Neutrophil (primary cell): ENCODE results near the gene SLC34A2.

Source experiments
- H3K27ac ChIP-seq: fragments of 200-600 bp; sonication (generic); 2 replicates; pipeline ENCODE4 v1.5.1; 2016; ENCODE audit warnings: mild to moderate bottlenecking, moderate library complexity
- H3K27me3 ChIP-seq: fragments of 200-600 bp; sonication (generic); 2 replicates; pipeline ENCODE4 v1.6.0; 2016; ENCODE audit warnings: mild to moderate bottlenecking
- H3K36me3 ChIP-seq: fragments of 200-600 bp; sonication (generic); 2 replicates; pipeline ENCODE4 v1.5.1; 2017
- H3K4me1 ChIP-seq, 2 experiments: fragments of 200-600 bp in 1 of 2; sonication (generic) in 1 of 2; 1 replicate in 1 of 2; 2 replicates in 1 of 2; pipeline versions ENCODE4 v1.5.1 to v1.6.1; 2013 to 2016; ENCODE audit warnings: low read depth in 1 of 2, low read length in 1 of 2, mild to moderate bottlenecking in 1 of 2, moderate library complexity in 1 of 2; ENCODE audit not compliant: control insufficient read depth in 1 of 2, insufficient read depth in 1 of 2
- H3K4me3 ChIP-seq, 2 experiments: fragments of 200-600 bp in 1 of 2; sonication (generic) in 1 of 2; 1 replicate in 1 of 2; 2 replicates in 1 of 2; pipeline ENCODE4 v1.5.1; 2013 to 2016; ENCODE audit warnings: low read depth in 1 of 2, low read length in 1 of 2, mild to moderate bottlenecking in 1 of 2, moderate library complexity in 1 of 2
- H3K9me3 ChIP-seq: fragments of 200-600 bp; sonication (generic); 2 replicates; pipeline ENCODE4 v1.5.1; 2016
- CTCF ChIP-seq: fragments of 200-600 bp; sonication (generic); IDR thresholded peaks from 2 replicates; pipeline ENCODE4 v1.5.1; 2016; ENCODE audit warnings: antibody characterized with exemption

The SLC34A2 gene

GRCh38 chr4:25635501-25635900, 20.1 kb upstream of the SLC34A2 start:
- Histone ChIP-seq H3K27me3 (no peaks in the 10 kb centered on the region), H3K4me3 (no peak overlapping the region), H3K4me1 (no peaks in the 10 kb centered on the region), H3K9me3 (no peaks in the 10 kb centered on the region), H3K27ac (no peak overlapping the region), H3K36me3 (no peaks in the 10 kb centered on the region)
- no peak for TF ChIP-seq CTCF

GRCh38 chr4:25637581-25638220, 17.9 kb upstream of the SLC34A2 start:
- Histone ChIP-seq H3K27me3 (no peaks in the 10 kb centered on the region), H3K9me3 (no peaks in the 10 kb centered on the region), H3K4me1 (no peaks in the 10 kb centered on the region), H3K36me3 (no peaks in the 10 kb centered on the region), H3K4me3 (no peak overlapping the region), H3K27ac (no peak overlapping the region)
- TF ChIP-seq CTCF: no peak

GRCh38 chr4:25638221-25638601, 17.4 kb upstream of the SLC34A2 start:
- H3K27me3 ChIP-seq: no peaks in the 10 kb centered on the region
- no peaks in the 10 kb centered on the region for H3K4me1 ChIP-seq
- H3K27ac ChIP-seq: no peak overlapping the region
- no peaks in the 10 kb centered on the region for H3K9me3 ChIP-seq
- H3K4me3 ChIP-seq: no peak overlapping the region
- no peak for TF ChIP-seq CTCF
- H3K36me3 ChIP-seq: no peaks in the 10 kb centered on the region

- Histone ChIP-seq H3K27ac (no peak overlapping the region), H3K4me3 (no peak overlapping the region), H3K4me1 (no peaks in the 10 kb centered on the region), H3K9me3 (no peaks in the 10 kb centered on the region), H3K36me3 (no peaks in the 10 kb centered on the region), H3K27me3 (no peaks in the 10 kb centered on the region)
- no peak for TF ChIP-seq CTCF
Observed at GRCh38 chr4:25638806-25639205, 16.8 kb upstream of the SLC34A2 start.

- Histone ChIP-seq H3K27ac (no peak overlapping the region), H3K36me3 (no peaks in the 10 kb centered on the region), H3K4me1 (no peaks in the 10 kb centered on the region), H3K9me3 (no peaks in the 10 kb centered on the region), H3K27me3 (peaks cover 22% of the 10 kb centered on the region), H3K4me3 (no peak overlapping the region)
- TF ChIP-seq CTCF: no peak
Observed at GRCh38 chr4:25650311-25650710, 5.3 kb upstream of the SLC34A2 start.

- Histone ChIP-seq H3K27me3 (peaks cover 36% of the 10 kb centered on the region), H3K9me3 (no peaks in the 10 kb centered on the region), H3K36me3 (no peaks in the 10 kb centered on the region), H3K4me1 (no peaks in the 10 kb centered on the region), H3K27ac (no peak overlapping the region), H3K4me3 (no peak overlapping the region)
- TF ChIP-seq CTCF: no peak
Observed at GRCh38 chr4:25651682-25652081, 4.0 kb upstream of the SLC34A2 start.
